ENCODE data around the gene TOM1. TPM values are rescaled to one million over a fixed set of nuclear protein-coding genes. Genes with fewer than 3 reads are reported as not detected.

Gene TOM1
- total and polyA plus RNA-seq, 2 of the 13 experiments (the other 11 are each of a cell fraction or from before 2014, with no cell fraction given) = 30.8 to 87.3 TPM

GRCh38 chr22:35303029-35303624 lies 3.4 kb downstream of the TOM1 start:
- intact Hi-C loops (cut with micrococcal nuclease; ENCODE audit: unreplicated experiment) (no loop called here), in situ Hi-C loops (cut with HindIII; ENCODE audit: extremely low pct_ligation_motif_present, low pct_unique_long_range_greater_than_20kb) (no loop called here)
- no peaks in the 10 kb centered on the region; the same call in 1 of the 2 replicates for H4K20me1 ChIP-seq (ENCODE audit: insufficient read depth, low read length)
- ChIA-PET POLR2A (interaction anchor here (4.6 kb wide), 1 partner anchor 9 kb away, joined by 126 read pairs; no protein-coding TSS in a partner anchor), CTCF (ENCODE audit: low intra/inter-chr PET ratio, low total read pairs) (no interaction called here)
- no peak overlapping the region; the same call in 1 of the 2 replicates for H3K4me2 ChIP-seq (ENCODE audit: low read depth, low read length)
- WGBS (ENCODE audit: low lambda C conversion rate) = 80% methylated on average over 5 of the region's 5 CpGs
- H3K9ac ChIP-seq (ENCODE audit: insufficient read depth, low read depth, low read length) = no peak overlapping the region
- peaks cover 2 to 18% of the 10 kb centered on the region in 2 experiments; a peak in 2 of 5 replicates for H3K36me3 ChIP-seq (replicated peaks in 1 of 2; ENCODE audit: control insufficient read depth in 1 of 2, insufficient read depth in 2 of 2, low read length in 2 of 2)
- H3K4me1 ChIP-seq (ENCODE audit: insufficient read depth, low read length) = peaks cover 54% of the 10 kb centered on the region
- no peak for FAIRE-seq
- no TSS peak for BruUV-seq (replicated peaks)
- no peaks in the 10 kb centered on the region; a peak in 1 of 5 replicates for H3K27me3 ChIP-seq (ENCODE audit: control insufficient read depth in 1 of 2, insufficient read depth in 2 of 2, low read length in 2 of 2)
- DNase-seq (ENCODE audit: low spot score) = no peak
- no peak overlapping the region for H3K27ac ChIP-seq (ENCODE audit: extremely low read length, insufficient read depth, low read length)
- H3K4me3 ChIP-seq (replicated peaks in 1 of 3; ENCODE audit: insufficient read depth in 1 of 3, low read depth in 2 of 3, low read length in 3 of 3) = no peak overlapping the region
- peaks cover 48% of the 10 kb centered on the region for H3K79me2 ChIP-seq (ENCODE audit: insufficient read depth, low read length)
- no peak for ATAC-seq
- H2AFZ ChIP-seq (ENCODE audit: low read length) = no peak overlapping the region
- H3K9me3 ChIP-seq (ENCODE audit: low read length) = no peaks in the 10 kb centered on the region
- TF ChIP-seq GATAD2A (CRISPR knock-in tag; IDR thresholded peaks at IDR 0.05) (no peak), SETDB1 (CRISPR knock-in tag; IDR thresholded peaks at IDR 0.05; ENCODE audit: borderline replicate concordance) (no peak), ZNF800 (CRISPR knock-in tag; IDR thresholded peaks at IDR 0.05) (no peak), SMARCE1 (IDR thresholded peaks at IDR 0.05; ENCODE audit: borderline replicate concordance) (no peak), ESRRA (CRISPR knock-in tag; IDR thresholded peaks at IDR 0.05; ENCODE audit: low read depth) (no peak), MAX (IDR thresholded peaks at IDR 0.05) (no peak), EP300 (IDR thresholded peaks at IDR 0.05; ENCODE audit: low read depth in 2 of 2, low read length in 2 of 2) (no peak), EP300 (CRISPR knock-in tag; IDR thresholded peaks at IDR 0.05; ENCODE audit: borderline replicate concordance) (no peak), KLF13 (CRISPR knock-in tag; IDR thresholded peaks at IDR 0.05) (no peak), ZNF232 (CRISPR knock-in tag; IDR thresholded peaks at IDR 0.05; ENCODE audit: borderline replicate concordance) (no peak), ZBTB39 (CRISPR knock-in tag; IDR thresholded peaks at IDR 0.05) (no peak), ZNF878 (CRISPR knock-in tag; IDR thresholded peaks at IDR 0.05) (no peak), CCAR2 (optimal IDR thresholded peaks at IDR 0.05; ENCODE audit: low read depth, low read length) (no peak), ZNF280D (CRISPR knock-in tag; IDR thresholded peaks at IDR 0.05) (no peak), ZSCAN9 (CRISPR knock-in tag; IDR thresholded peaks at IDR 0.05; ENCODE audit: borderline replicate concordance) (no peak), ZNF674 (CRISPR knock-in tag; IDR thresholded peaks at IDR 0.05; ENCODE audit: low read depth) (no peak), ZNF451 (CRISPR knock-in tag; IDR thresholded peaks at IDR 0.05) (no peak), CENPBD1 (CRISPR knock-in tag; IDR thresholded peaks at IDR 0.05; ENCODE audit: borderline replicate concordance, low read depth) (no peak)
